ENCODE data around the gene HEBP2. TPM values are rescaled to one million over a fixed set of nuclear protein-coding genes. Genes with fewer than 3 reads are reported as not detected.

The HEBP2 gene
- total RNA-seq, 4 donors from 2014 or later: 71.1 to 105 (median 77.8) TPM

- no peaks in the 10 kb centered on the region for H3K27me3 ChIP-seq
- H3K27ac ChIP-seq: no peak overlapping the region
- TF ChIP-seq POLR2A (IDR thresholded peaks at IDR 0.05) (no peak), EP300 (IDR thresholded peaks at IDR 0.05) (no peak), POLR2AphosphoS5 (IDR thresholded peaks at IDR 0.05) (no peak), CTCF (IDR thresholded peaks at IDR 0.05) (no peak)
- H3K36me3 ChIP-seq: no peaks in the 10 kb centered on the region
- WGBS, 2 donors (ENCODE audit: low coverage in 1 of 2): 77 to 81% methylated on average over 4 to 7 of the region's 8 CpGs
- no peaks in the 10 kb centered on the region for H3K9me3 ChIP-seq
- no peaks in the 10 kb centered on the region for H3K4me1 ChIP-seq
- no peak overlapping the region for H3K4me3 ChIP-seq
- ATAC-seq: no peak
Measured at GRCh38 chr6:138397128-138398122, 6.6 kb upstream of the HEBP2 start.

DNA sequence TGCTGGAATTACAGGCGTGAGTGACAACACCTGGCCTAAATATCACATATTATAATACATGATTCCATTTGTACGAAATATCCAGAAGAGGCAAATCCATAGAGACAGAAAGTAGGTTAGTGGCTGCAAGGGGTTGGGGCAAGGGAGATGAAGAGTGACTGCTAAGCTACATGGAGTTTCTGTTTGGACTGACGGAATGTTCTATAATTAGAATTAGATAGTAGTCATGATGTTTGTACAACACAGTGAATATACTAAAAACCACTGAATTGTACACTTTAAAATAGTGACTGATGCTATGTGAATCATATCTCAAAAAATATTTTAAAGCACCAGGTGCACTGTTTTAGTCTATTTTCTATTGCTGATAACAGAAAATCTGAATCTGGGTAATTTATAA lies 3.7 kb upstream of the HEBP2 start:
- TF ChIP-seq POLR2AphosphoS5 (IDR thresholded peaks at IDR 0.05) (no peak), POLR2A (IDR thresholded peaks at IDR 0.05) (no peak), CTCF (IDR thresholded peaks at IDR 0.05) (no peak), EP300 (IDR thresholded peaks at IDR 0.05) (no peak)
- Histone ChIP-seq H3K36me3 (no peaks in the 10 kb centered on the region), H3K27me3 (no peaks in the 10 kb centered on the region), H3K4me1 (peaks cover 0 to 12% (median 0%) of the 10 kb centered on the region in 3 donors), H3K9me3 (no peaks in the 10 kb centered on the region), H3K27ac (no peak overlapping the region), H3K4me3 (no peak overlapping the region)
- no peak for ATAC-seq
- WGBS, 2 donors (ENCODE audit: low coverage in 1 of 2): 80 to 100% methylated on average over 1 to 3 of the region's 3 CpGs

- Histone ChIP-seq H3K27me3 (no peaks in the 10 kb centered on the region), H3K4me1 (peaks cover 0 to 25% (median 0%) of the 10 kb centered on the region in 3 donors), H3K9me3 (no peaks in the 10 kb centered on the region), H3K4me3 (no peak overlapping the region), H3K36me3 (peaks cover 0 to 17% of the 10 kb centered on the region in 2 donors), H3K27ac (no peak overlapping the region)
- no peak for ATAC-seq
- WGBS, 2 donors (ENCODE audit: low coverage in 1 of 2): 85 to 91% methylated on average over 7 to 13 of the region's 14 CpGs
- TF ChIP-seq POLR2A (IDR thresholded peaks at IDR 0.05) (no peak), CTCF (IDR thresholded peaks at IDR 0.05) (no peak), EP300 (IDR thresholded peaks at IDR 0.05) (no peak), POLR2AphosphoS5 (IDR thresholded peaks at IDR 0.05) (no peak)
Measured at GRCh38 chr6:138401960-138402837, 1.8 kb upstream of the HEBP2 start.

DNA sequence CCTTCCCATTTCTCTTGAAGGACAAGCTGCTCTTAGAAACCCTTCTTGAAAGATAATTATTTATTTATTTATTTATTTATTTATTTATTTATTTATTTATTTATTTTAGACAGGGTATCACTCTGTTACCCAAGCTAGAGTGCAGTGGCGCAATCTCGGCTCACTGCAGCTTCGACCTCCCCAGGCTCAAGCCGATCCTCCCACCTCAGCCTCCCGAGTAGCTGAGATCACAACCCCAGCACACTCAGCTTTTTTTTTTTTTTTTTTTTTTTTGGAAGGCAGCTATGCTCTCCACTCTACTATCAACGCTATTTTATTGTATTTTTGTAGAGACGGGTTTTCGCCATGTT lies 1.2 kb upstream of the HEBP2 start:
- H3K27ac ChIP-seq: peak overlapping the region in 3 of 4 donors; percentile 97
- no peak for ATAC-seq

More for the DNA sequence above, 1.2 kb upstream of the HEBP2 start:
- Histone ChIP-seq H3K36me3 (peaks cover 0 to 23% of the 10 kb centered on the region in 2 donors), H3K27me3 (no peaks in the 10 kb centered on the region), H3K4me1 (peaks cover 0 to 31% (median 0%) of the 10 kb centered on the region in 3 donors), H3K9me3 (no peaks in the 10 kb centered on the region), H3K4me3 (peak overlapping the region in 1 of 2 donors; percentile 93)
- TF ChIP-seq EP300 (IDR thresholded peaks at IDR 0.05): no peak
- TF ChIP-seq POLR2AphosphoS5 (IDR thresholded peaks at IDR 0.05): no peak
- no peak for TF ChIP-seq POLR2A (IDR thresholded peaks at IDR 0.05)
- TF ChIP-seq CTCF (IDR thresholded peaks at IDR 0.05): no peak
- WGBS, 2 donors (ENCODE audit: low coverage in 1 of 2): 86% methylated on average over 8 of the region's 8 CpGs; no CpG with 5 or more reads in 1 of the 2 donors

Measured in gastroesophageal sphincter (tissue), 4 donors.